Smooth muscle cell (in vitro differentiated cells): Measurements from ENCODE around the gene DSP. TPM values are rescaled to one million over a fixed set of nuclear protein-coding genes. Genes with fewer than 3 reads are reported as not detected.

Source experiments
- DNase-seq: peaks from one replicate; lab custom pipeline; 2025; ENCODE audit not compliant: unreplicated experiment; lab: John Stamatoyannopoulos, UW
- H2AFZ ChIP-seq: fragments of 200-600 bp; sonication (generic); 2 replicates; pipeline ENCODE4 v1.6.0; 2016; ENCODE audit warnings: antibody characterized with exemption, low read depth, mild to moderate bottlenecking
- H3F3A ChIP-seq: fragments of 200-600 bp; sonication (generic); 2 replicates; pipeline ENCODE4 v1.6.0; 2017; ENCODE audit warnings: antibody characterized with exemption, low read depth
- H3K27ac ChIP-seq: fragments of 200-600 bp; sonication (generic); 2 replicates; pipeline ENCODE4 v1.5.1; 2016; ENCODE audit warnings: low read depth, mild to moderate bottlenecking
- H3K27me3 ChIP-seq: fragments of 200-600 bp; sonication (generic); 2 replicates; pipeline ENCODE4 v1.6.1; 2016; ENCODE audit warnings: low read depth, mild to moderate bottlenecking
- H3K36me3 ChIP-seq: fragments of 200-600 bp; sonication (generic); 2 replicates; pipeline ENCODE4 v1.5.1; 2016; ENCODE audit warnings: low read depth
- H3K4me1 ChIP-seq: fragments of 200-600 bp; sonication (generic); 2 replicates; pipeline ENCODE4 v1.5.1; 2016; ENCODE audit warnings: low read depth
- H3K4me2 ChIP-seq: fragments of 200-600 bp; sonication (generic); 2 replicates; pipeline ENCODE4 v1.6.0; 2016; ENCODE audit warnings: mild to moderate bottlenecking
- H3K4me3 ChIP-seq: fragments of 200-600 bp; sonication (generic); 2 replicates; pipeline ENCODE4 v1.5.1; 2016; ENCODE audit warnings: mild to moderate bottlenecking
- H3K79me2 ChIP-seq: fragments of 200-600 bp; sonication (generic); 2 replicates; pipeline ENCODE4 v1.6.0; 2016; ENCODE audit warnings: low read depth, mild to moderate bottlenecking
- H3K9ac ChIP-seq: fragments of 200-600 bp; sonication (generic); 2 replicates; pipeline ENCODE4 v1.6.0; 2016; ENCODE audit warnings: low read depth
- H3K9me3 ChIP-seq: fragments of 200-600 bp; sonication (generic); replicated peaks from 2 replicates; pipeline ENCODE4 v1.5.1; 2016; ENCODE audit warnings: low read depth
- H4K20me1 ChIP-seq: fragments of 200-600 bp; sonication (generic); 2 replicates; pipeline ENCODE4 v1.6.0; 2016; ENCODE audit warnings: low read depth
- CTCF ChIP-seq: fragments of 200-600 bp; sonication (generic); IDR thresholded peaks from 2 replicates; pipeline ENCODE4 v1.5.1; 2017; ENCODE audit warnings: borderline replicate concordance, mild to moderate bottlenecking, antibody characterized with exemption; ENCODE audit not compliant: insufficient read depth, poor library complexity, severe bottlenecking
- WGBS: methylation state at CpG from one replicate; pipeline ENCODE4 v1.1.7; 2016; ENCODE audit warnings: low lambda C conversion rate; 5-methylcytosine and 5-hydroxymethylcytosine counted together
- polyA plus RNA-seq: library from polyadenylated mRNA; unstranded; fragments of >200 nt; fragmentation: Nextera tagmentation; extraction: Ambion mirVana; gene quantifications from 2 replicates; pipeline ENCODE4 v1.2.1, GENCODE V29; 2016
- total RNA-seq: library from RNA; depleted of rRNA; stranded (reverse); fragments of >200 nt; gene quantifications from 2 replicates; pipeline ENCODE4 v1.2.3, GENCODE V29; 2014

DSP gene
- total and polyA plus RNA-seq, 2 experiments from 2014 or later = 64.1 to 347 TPM

DNA sequence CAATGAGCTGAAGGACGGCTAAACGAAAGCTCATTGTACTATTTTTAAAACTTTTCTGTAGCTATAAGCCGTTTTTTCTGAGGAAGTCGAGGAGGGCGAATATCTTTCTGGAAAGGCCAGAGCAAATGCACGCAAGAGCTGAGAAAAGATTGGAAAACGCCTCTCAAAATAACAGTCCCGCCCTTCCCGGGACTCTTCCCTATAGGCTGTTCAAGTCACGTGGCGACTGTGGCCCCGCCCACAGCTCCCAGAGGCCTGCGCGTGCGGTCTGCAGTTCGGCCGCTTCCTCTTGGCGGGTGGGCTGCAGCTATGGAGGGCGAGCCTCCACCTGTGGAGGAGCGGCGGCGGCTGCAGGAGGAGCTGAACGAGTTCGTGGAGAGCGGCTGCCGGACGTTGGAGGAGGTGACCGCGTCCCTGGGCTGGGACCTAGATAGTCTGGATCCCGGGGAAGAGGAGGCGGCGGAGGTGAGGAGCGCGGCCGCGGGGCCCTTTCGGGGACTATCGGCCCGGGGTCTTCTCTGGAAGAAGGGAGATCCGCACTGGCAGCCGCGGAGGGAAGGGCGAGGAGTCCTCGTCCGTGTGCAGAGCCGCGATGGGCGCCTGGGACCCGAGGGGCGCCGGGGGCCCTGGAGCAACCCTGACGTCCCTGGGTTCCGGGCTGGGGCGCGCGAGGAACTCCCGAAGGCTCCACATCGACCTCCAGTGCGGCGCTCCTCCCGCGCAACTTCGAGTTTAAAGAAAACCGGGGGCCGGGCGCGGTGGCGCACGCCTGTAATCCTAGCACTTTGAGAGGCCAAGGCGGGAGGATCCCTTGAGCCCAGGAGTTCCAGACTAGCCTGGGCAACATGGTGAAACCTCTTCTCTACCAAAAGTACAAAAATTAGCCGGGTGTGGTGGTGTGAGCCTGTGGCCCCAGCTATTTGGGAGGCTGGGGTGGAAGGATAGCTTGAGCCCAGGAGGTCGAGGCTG lies 48.8 kb downstream of the DSP start, which contains the start of gene SNRNP48:
SNRNP48 (plus strand) TSS at position 250 of the 969 bp plus-strand sequence; CDS start at position 310, 60 bp downstream.
- H3K9ac ChIP-seq = peak within 1 kb of the TSS; percentile 64
- H2AFZ ChIP-seq = peak within 1 kb of the TSS; percentile 56
- H3K4me3 ChIP-seq = peak within 1 kb of the TSS; percentile 81
- 1% methylated on average over 68 of the region's 72 CpGs for WGBS
- H3K4me2 ChIP-seq = peak within 1 kb of the TSS; percentile 94
- H3K9me3 ChIP-seq = no peaks in the 10 kb centered on the region
- H3F3A ChIP-seq = peaks cover 9% of the 10 kb centered on the region
- peak within 1 kb of the TSS; percentile 61 for H3K27ac ChIP-seq
- H4K20me1 ChIP-seq = peaks cover 33% of the 10 kb centered on the region
- peak; percentile 70 for DNase-seq
- no peak for TF ChIP-seq CTCF
- H3K36me3 ChIP-seq = peaks cover 11% of the 10 kb centered on the region
- peaks cover 28% of the 10 kb centered on the region for H3K79me2 ChIP-seq
- H3K4me1 ChIP-seq = peaks cover 17% of the 10 kb centered on the region
- no peaks in the 10 kb centered on the region for H3K27me3 ChIP-seq

GRCh38 chr6:7590918-7591302 lies 49.4 kb downstream of the DSP start:
- Histone ChIP-seq H3K27ac (no peak overlapping the region), H3K4me3 (peak overlapping the region; percentile 81), H3K36me3 (peaks cover 11% of the 10 kb centered on the region), H3K4me2 (peak overlapping the region; percentile 94), H3K79me2 (peaks cover 28% of the 10 kb centered on the region), H3K27me3 (no peaks in the 10 kb centered on the region), H3K9me3 (no peaks in the 10 kb centered on the region), H3K4me1 (peaks cover 17% of the 10 kb centered on the region), H4K20me1 (peaks cover 33% of the 10 kb centered on the region), H2AFZ (peak overlapping the region; percentile 56), H3K9ac (peak overlapping the region; percentile 64), H3F3A (peaks cover 6% of the 10 kb centered on the region)
- no peak for TF ChIP-seq CTCF
- 20% methylated on average over 10 of the region's 10 CpGs for WGBS
- DNase-seq = no peak

- H3K36me3 ChIP-seq = peaks cover 13% of the 10 kb centered on the region
- 95% methylated on average over 5 of the region's 5 CpGs for WGBS
- no peak overlapping the region for H3K27ac ChIP-seq
- peak overlapping the region; percentile 81 for H3K4me3 ChIP-seq
- H3K9me3 ChIP-seq = no peaks in the 10 kb centered on the region
- peaks cover 28% of the 10 kb centered on the region for H3K79me2 ChIP-seq
- H2AFZ ChIP-seq = no peak overlapping the region
- H3K4me1 ChIP-seq = peaks cover 17% of the 10 kb centered on the region
- no peak overlapping the region for H3K9ac ChIP-seq
- DNase-seq = no peak
- TF ChIP-seq CTCF = no peak
- H3F3A ChIP-seq = peaks cover 6% of the 10 kb centered on the region
- H3K4me2 ChIP-seq = peak overlapping the region; percentile 94
- no peaks in the 10 kb centered on the region for H3K27me3 ChIP-seq
- peaks cover 41% of the 10 kb centered on the region for H4K20me1 ChIP-seq
Measured at GRCh38 chr6:7591770-7592169, 50.3 kb downstream of the DSP start.
